Cardiac fibroblast (primary cell): ENCODE measurements around the gene ATP6AP1.

Experiments used
- DNase-seq, 2 donors: peaks; one replicate each; pipeline versions ENCODE4 v3.0.0 to v3.0.0-alpha.2; 2010; ENCODE audit warnings: low read depth in 2 of 2
- H3K4me3 ChIP-seq, 2 donors: replicated peaks in 1 of 2; 1 replicate in 1 of 2; 2 replicates in 1 of 2; pipeline ENCODE4 v1.5.1; 2011; ENCODE audit warnings: low read depth in 2 of 2, low read length in 2 of 2, mild to moderate bottlenecking in 2 of 2, moderate library complexity in 1 of 2
- CTCF ChIP-seq: IDR thresholded peaks from one replicate; pipeline ENCODE4 v1.5.1; 2011; ENCODE audit warnings: low read depth, mild to moderate bottlenecking, low read length, inconsistent platforms

Gene ATP6AP1

GRCh38 chrX:154481195-154481594, 52.7 kb downstream of the ATP6AP1 start:
- DNase-seq = no peak
- no peak for TF ChIP-seq CTCF
- H3K4me3 ChIP-seq = no peak overlapping the region

- no peak overlapping the region for H3K4me3 ChIP-seq
- TF ChIP-seq CTCF = no peak
- DNase-seq = no peak
Measured at GRCh38 chrX:154481911-154482601, 53.6 kb downstream of the ATP6AP1 start.

- DNase-seq = no peak
- no peak for TF ChIP-seq CTCF
- no peak overlapping the region for H3K4me3 ChIP-seq
Measured at GRCh38 chrX:154482786-154483185, 54.3 kb downstream of the ATP6AP1 start.

- no peak for DNase-seq
- no peak overlapping the region for H3K4me3 ChIP-seq
- TF ChIP-seq CTCF = no peak
Measured at GRCh38 chrX:154483325-154483724, 54.8 kb downstream of the ATP6AP1 start.

- H3K4me3 ChIP-seq = no peak overlapping the region
- TF ChIP-seq CTCF = no peak
- DNase-seq = peak in 1 of 2 donors; percentile 10
Measured at GRCh38 chrX:154484255-154485149, 56.0 kb downstream of the ATP6AP1 start.

- peak overlapping the region; percentile 34 to 64 for H3K4me3 ChIP-seq
- peak in 1 of 2 donors; percentile 5 for DNase-seq
- TF ChIP-seq CTCF = no peak
Measured at GRCh38 chrX:154485150-154486051, 56.9 kb downstream of the ATP6AP1 start.
